LNCAP (cell line): ENCODE data around the gene CCDC142.

ENCODE experiments used
- TF ChIP-seq, protein P1 (sequence below): fragments of 450-650 bp; IDR thresholded peaks from 2 replicates; pipeline ENCODE4 v1.5.1; 2017; ENCODE audit warnings: mild to moderate bottlenecking

Gene CCDC142

GRCh38 chr2:74498500-74499266, 15.9 kb upstream of the CCDC142 start:
- TF ChIP-seq, protein P1, sequence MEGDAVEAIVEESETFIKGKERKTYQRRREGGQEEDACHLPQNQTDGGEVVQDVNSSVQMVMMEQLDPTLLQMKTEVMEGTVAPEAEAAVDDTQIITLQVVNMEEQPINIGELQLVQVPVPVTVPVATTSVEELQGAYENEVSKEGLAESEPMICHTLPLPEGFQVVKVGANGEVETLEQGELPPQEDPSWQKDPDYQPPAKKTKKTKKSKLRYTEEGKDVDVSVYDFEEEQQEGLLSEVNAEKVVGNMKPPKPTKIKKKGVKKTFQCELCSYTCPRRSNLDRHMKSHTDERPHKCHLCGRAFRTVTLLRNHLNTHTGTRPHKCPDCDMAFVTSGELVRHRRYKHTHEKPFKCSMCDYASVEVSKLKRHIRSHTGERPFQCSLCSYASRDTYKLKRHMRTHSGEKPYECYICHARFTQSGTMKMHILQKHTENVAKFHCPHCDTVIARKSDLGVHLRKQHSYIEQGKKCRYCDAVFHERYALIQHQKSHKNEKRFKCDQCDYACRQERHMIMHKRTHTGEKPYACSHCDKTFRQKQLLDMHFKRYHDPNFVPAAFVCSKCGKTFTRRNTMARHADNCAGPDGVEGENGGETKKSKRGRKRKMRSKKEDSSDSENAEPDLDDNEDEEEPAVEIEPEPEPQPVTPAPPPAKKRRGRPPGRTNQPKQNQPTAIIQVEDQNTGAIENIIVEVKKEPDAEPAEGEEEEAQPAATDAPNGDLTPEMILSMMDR: no peak

DNA sequence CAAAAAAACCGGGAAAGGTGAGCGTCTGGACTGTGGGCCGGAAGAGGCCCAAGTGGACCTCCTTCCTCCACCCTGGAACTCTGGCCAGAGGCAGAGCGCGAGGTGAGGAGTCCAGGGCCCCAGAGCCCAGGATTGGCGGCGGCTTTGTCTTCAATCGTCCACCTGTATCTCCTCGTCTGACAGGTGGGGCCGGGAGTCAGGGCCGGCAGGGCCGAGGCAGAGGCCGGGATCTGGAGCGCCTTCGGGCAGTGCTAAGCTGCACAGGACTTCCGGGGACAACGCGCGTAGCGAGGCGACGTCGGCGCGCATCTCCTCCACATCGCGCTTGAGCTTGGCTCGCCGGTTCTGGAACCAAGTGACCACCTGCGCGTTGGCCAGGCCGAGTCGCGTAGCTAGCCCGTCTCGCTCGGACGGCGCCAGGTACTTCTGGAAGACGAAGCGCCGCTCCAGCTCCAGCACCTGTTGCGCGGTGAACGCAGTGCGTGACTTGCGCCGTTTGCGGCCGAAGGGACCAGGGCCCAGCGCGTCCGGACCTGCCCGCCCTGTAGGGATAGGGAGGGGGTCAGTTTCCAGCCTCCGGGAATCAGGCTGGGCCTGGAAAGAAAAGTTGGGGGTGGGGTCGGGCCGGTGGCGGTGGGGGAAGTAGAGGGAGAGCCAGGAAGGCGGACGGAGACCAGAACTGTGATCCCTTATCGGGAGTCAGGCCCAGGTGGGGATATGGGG, 15.1 kb upstream of the CCDC142 start:
- TF ChIP-seq, protein P1: no peak

DNA sequence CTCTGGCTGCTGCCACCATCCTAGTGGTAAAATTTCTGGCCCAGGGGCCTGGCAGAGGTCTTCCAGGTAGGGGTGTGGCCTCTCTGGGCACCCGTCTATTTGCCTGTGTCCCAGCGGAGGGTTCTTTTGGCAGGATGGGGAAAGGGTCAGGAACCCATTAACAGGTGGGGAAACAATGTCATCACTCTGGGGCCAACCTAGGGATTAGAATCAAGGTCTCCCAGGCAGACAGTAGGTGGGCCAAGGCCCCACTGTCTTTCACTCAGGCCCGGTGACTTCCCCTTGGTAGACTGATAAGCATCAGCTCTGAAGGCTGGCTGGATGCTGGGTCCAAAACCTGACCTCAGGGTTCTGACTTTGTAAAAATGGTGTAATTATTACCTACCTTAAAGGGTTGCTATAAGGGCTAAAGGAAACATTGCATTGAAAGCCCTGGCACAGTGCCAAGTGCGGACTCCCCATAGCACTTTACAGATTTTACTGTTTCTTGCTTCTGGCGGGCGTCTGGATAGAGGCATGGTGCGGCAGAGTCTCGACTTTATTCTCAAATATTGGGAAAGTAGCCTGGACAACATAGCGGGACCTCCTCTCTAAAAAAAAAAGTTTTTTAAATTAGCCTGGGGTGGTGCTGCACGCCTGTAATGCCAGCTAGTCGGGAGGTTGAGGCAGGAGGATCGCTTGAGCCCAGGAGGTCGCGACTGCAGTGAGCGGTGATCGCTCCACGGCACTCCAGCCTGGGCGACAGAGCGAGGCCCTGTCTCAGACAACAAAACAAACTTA, 14.4 kb upstream of the CCDC142 start:
- TF ChIP-seq, protein P1: no peak

DNA sequence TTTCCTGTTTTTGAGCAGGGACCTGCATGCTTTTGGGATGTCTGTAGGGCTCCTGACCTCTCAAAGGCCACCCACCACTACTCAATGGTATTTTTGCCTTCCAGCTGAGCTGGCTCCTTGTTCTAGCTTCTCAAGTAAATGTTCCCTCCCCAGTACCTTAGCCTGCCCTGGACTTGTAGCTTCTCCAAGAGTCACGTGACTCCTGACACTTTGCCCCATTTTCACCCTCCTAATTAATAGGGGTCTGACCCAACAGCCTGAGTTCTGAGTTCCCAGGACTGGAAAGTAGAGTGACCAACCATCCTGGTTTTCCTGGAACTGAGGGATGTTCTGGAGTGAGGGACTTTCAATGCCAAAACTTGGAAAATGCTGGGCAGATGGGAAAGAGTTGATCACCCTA, 12.6 kb upstream of the CCDC142 start:
- TF ChIP-seq, protein P1: no peak

DNA sequence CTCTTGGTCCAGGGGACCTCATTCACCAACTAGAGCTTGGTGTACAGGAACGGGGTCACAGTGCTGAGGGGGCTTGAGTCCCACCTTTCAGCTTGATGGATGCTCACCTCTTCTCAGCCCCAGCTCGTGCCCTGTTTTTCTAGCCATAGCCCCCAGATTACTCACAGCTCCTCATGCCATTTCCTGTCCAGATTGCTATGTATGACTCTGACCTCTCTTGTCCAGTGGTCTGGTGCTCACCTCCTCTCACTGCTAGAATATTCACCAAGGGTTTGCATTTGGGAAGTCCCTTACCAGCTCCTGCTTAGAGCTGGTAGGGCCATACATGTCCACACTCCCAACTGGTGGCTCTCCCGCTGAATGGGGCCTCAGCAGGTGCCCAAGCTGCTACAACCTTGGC, 10.7 kb upstream of the CCDC142 start:
- TF ChIP-seq, protein P1: no peak

GRCh38 chr2:74491648-74492544, 9.1 kb upstream of the CCDC142 start:
- TF ChIP-seq, protein P1: no peak

DNA sequence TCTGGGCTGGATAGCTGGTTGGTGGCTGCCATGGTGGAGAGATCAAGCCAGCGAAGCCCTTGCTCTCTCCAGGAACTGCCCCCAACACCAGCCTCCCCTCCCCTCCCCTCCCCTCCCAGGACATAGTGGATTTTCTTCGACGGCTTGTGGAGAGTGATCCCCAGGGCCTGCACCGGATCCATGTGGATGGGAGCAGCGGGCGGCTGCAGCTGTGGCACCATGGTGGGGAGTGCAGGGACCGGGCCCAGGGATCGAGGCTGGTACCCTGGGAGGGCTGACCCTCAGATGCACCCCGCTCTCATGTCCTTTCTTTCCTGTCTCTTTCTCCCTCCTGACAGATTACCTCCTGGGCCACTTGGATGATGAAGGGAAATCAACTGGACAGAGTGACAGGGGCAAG, 7.1 kb upstream of the CCDC142 start:
- TF ChIP-seq, protein P1: no peak
